Measurements from ENCODE around the gene CDC27.
"Not testable (repeated sequence)": the region's sequence is repeated elsewhere in the genome, so short reads cannot be mapped to it uniquely, and the experiment has no call there.

Gene CDC27

GRCh38 chr17:47126835-47127234 is 62.3 kb downstream of the CDC27 start:
- not testable (repeated sequence) for DNase-seq

- not testable (repeated sequence) for DNase-seq
These were observed 65.8 kb downstream of the CDC27 start for GRCh38 chr17:47123262-47123661.

- no peak for DNase-seq
These were observed 68.5 kb downstream of the CDC27 start for GRCh38 chr17:47120521-47121095.

- no peak for DNase-seq
These were observed 69.2 kb downstream of the CDC27 start for GRCh38 chr17:47119746-47120520.

- DNase-seq: no peak
These were observed 71.7 kb downstream of the CDC27 start for GRCh38 chr17:47117386-47117785.

- DNase-seq: no peak
These were observed 83.0 kb downstream of the CDC27 start for GRCh38 chr17:47106130-47106529.

GRCh38 chr17:47105246-47105645 is 83.8 kb downstream of the CDC27 start:
- not testable (repeated sequence) for DNase-seq

- no peak for DNase-seq
These were observed 86.2 kb downstream of the CDC27 start for GRCh38 chr17:47102914-47103313.

GRCh38 chr17:47099987-47100711 is 88.9 kb downstream of the CDC27 start:
- no peak for DNase-seq

- no peak for DNase-seq
These were observed 89.6 kb downstream of the CDC27 start for GRCh38 chr17:47099451-47099986.

GRCh38 chr17:47096343-47096742 is 92.8 kb downstream of the CDC27 start:
- no peak for DNase-seq

GRCh38 chr17:47095268-47095667 is 93.8 kb downstream of the CDC27 start:
- no peak for DNase-seq

- DNase-seq: no peak
These were observed 102.0 kb downstream of the CDC27 start for GRCh38 chr17:47087093-47087492.

GRCh38 chr17:47085736-47086135 is 103.4 kb downstream of the CDC27 start:
- DNase-seq: no peak

GRCh38 chr17:47078801-47079200 is 110.3 kb downstream of the CDC27 start:
- DNase-seq: no peak

- DNase-seq: no peak
These were observed 111.5 kb downstream of the CDC27 start for GRCh38 chr17:47077576-47077975.

GRCh38 chr17:47076171-47076570 is 112.9 kb downstream of the CDC27 start:
- DNase-seq: no peak

- not testable (repeated sequence) for DNase-seq
These were observed 114.7 kb downstream of the CDC27 start for GRCh38 chr17:47074361-47074760.

- DNase-seq: not testable (repeated sequence)
These were observed 115.5 kb downstream of the CDC27 start for GRCh38 chr17:47073629-47074028.

- DNase-seq: no peak
These were observed 116.2 kb downstream of the CDC27 start for GRCh38 chr17:47072886-47073285.

- not testable (repeated sequence) for DNase-seq
These were observed 117.9 kb downstream of the CDC27 start for GRCh38 chr17:47071171-47071570.

- DNase-seq: not testable (repeated sequence)
These were observed 118.8 kb downstream of the CDC27 start for GRCh38 chr17:47070266-47070665.
